Skeletal muscle satellite cell (primary cell): Measurements from ENCODE around the gene NLRP8.
"Not testable (repeated sequence)": the region's sequence is repeated elsewhere in the genome, so short reads cannot be mapped to it uniquely, and the experiment has no call there.

Experiments
- H3K27me3 ChIP-seq: 2 replicates; pipeline ENCODE4 v1.7.0; 2013; ENCODE audit warnings: low read length; ENCODE audit not compliant: control insufficient read depth, insufficient read depth
- H3K36me3 ChIP-seq: 2 replicates; pipeline ENCODE4 v1.7.0; 2013; ENCODE audit warnings: mild to moderate bottlenecking, control low read depth, low read length; ENCODE audit not compliant: insufficient read depth
- H3K4me1 ChIP-seq: 2 replicates; pipeline ENCODE4 v1.7.0; 2013; ENCODE audit warnings: low read length; ENCODE audit not compliant: control insufficient read depth, insufficient read depth
- H3K4me2 ChIP-seq: 2 replicates; pipeline ENCODE4 v1.7.0; 2013; ENCODE audit warnings: mild to moderate bottlenecking, low read length
- H3K4me3 ChIP-seq: 2 replicates; pipeline ENCODE4 v1.7.0; 2013; ENCODE audit warnings: low read length
- H3K9ac ChIP-seq: 2 replicates; pipeline ENCODE4 v1.7.0; 2013; ENCODE audit warnings: mild to moderate bottlenecking, low read depth, low read length, moderate library complexity
- H3K9me3 ChIP-seq: replicated peaks from 2 replicates; pipeline ENCODE4 v1.7.0; 2013; ENCODE audit warnings: mild to moderate bottlenecking, control low read depth, low read length

Gene NLRP8

DNA sequence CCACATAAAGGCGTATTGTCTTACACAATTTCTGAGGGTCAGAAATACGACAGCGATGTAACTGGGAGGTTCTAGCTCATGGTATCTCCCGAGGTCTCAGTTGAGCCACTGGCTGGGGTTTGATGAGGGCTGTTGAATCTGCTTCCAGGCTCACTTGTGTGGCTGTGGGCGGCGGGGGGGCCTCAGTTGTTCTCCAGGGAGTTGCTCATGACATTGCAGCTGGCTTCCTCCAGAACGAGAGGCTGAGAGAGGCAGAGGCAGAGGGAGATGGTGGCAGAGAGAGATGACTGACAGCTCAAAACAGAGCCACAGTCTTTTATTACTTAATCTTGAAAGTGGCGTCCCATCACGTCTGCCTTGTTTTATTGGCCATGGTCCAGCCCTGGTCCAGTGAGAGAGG lies 32.8 kb downstream of the NLRP8 start:
- no peak overlapping the region for H3K4me2 ChIP-seq
- H3K4me3 ChIP-seq = no peak overlapping the region
- peaks cover 7% of the 10 kb centered on the region for H3K9me3 ChIP-seq
- no peaks in the 10 kb centered on the region for H3K27me3 ChIP-seq
- no peak overlapping the region for H3K9ac ChIP-seq
- no peaks in the 10 kb centered on the region for H3K36me3 ChIP-seq
- H3K4me1 ChIP-seq = no peaks in the 10 kb centered on the region

DNA sequence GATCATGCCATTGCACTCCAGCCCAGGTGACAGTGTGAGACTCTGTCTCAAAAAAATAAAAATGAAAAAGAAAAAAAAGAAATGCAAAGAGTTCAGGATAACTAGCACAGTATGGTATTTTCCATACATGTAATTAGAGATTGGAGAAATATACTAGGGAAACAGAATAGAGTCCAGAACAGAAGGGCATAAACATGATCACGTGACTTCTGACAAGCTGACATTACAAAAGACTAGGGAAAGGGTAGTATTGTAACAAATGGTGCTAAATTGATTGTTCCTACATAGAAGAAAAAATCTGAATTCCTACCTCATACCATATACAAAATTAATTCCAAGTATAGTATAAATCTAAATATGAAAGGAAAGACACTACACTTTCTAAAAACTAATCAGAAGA lies 37.6 kb downstream of the NLRP8 start:
- no peaks in the 10 kb centered on the region for H3K36me3 ChIP-seq
- no peaks in the 10 kb centered on the region for H3K4me1 ChIP-seq
- no peaks in the 10 kb centered on the region for H3K27me3 ChIP-seq
- H3K4me2 ChIP-seq = no peak overlapping the region
- H3K9ac ChIP-seq = no peak overlapping the region
- no peak overlapping the region for H3K4me3 ChIP-seq
- peaks cover 10% of the 10 kb centered on the region for H3K9me3 ChIP-seq

DNA sequence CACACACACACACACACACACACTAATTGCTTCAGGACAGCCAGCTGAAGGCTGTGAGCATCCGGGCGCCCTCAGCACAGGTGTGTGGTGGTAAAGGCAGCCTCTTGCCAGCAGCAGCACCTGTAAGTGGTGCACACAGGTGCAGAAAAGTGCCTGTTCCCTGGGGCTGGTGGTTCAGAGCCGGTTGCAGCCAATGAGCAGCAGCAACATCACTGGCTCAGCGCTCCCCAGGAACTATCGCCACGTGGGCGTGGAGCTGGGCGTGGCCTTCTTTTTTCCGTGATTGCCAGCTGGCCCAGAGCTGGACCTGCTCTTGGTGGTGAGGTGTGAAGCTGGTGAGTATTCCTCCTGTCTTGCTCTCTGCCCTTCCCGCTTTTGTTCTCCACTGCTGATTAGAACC lies 38.9 kb downstream of the NLRP8 start, which contains the start of gene NLRP5:
Gene NLRP5 (plus strand): TSS at position 289 of the 400 bp plus-strand sequence.
- Histone ChIP-seq H3K4me1 (no peaks in the 10 kb centered on the region), H3K36me3 (no peaks in the 10 kb centered on the region), H3K4me2 (no peak within 1 kb of the TSS), H3K9me3 (peaks cover 2% of the 10 kb centered on the region), H3K9ac (no peak within 1 kb of the TSS), H3K4me3 (no peak within 1 kb of the TSS), H3K27me3 (no peaks in the 10 kb centered on the region)

DNA sequence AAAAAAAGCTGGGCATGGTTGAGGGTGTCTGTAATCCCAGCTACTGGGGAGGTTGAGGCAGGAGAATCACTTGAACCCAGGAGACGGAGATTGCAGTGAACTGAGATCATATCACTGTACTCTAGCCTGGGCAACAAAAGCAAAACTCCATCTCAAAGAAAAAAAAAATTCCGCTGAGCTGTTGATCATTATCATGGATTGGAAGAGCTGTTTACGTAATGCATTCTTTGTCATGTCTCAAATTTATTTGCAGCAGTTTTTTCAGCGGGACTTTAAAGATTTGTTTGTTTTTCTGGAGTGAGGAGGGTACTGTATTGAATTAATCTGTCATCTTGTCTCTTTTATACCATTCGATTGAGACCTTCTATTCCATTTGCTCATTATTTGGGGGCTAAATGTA lies 43.2 kb downstream of the NLRP8 start:
- no peaks in the 10 kb centered on the region for H3K36me3 ChIP-seq
- H3K4me3 ChIP-seq = no peak overlapping the region
- H3K9me3 ChIP-seq = peaks cover 2% of the 10 kb centered on the region
- no peaks in the 10 kb centered on the region for H3K27me3 ChIP-seq
- H3K4me1 ChIP-seq = no peaks in the 10 kb centered on the region
- H3K9ac ChIP-seq = no peak overlapping the region
- H3K4me2 ChIP-seq = no peak overlapping the region

DNA sequence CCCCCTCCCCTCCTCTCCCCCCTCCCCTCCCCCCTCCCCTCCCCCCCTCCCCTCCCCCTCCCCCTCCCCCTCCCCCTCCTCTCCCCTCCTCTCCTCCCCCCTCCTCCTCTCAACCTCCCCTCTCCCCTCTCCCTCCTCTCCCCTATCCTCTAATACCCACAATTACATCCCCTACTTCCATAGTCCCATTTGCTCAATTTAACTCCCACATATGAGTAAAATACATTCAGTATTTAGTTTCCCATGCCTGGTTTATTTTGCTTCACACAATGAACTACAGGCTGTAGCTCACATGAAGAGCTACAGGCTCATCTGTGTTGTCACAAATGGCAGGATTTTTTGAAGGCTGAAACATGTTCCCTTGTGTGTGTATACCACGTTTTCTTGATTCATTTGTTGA lies 45.9 kb downstream of the NLRP8 start:
- H3K27me3 ChIP-seq = no peaks in the 10 kb centered on the region
- no peak overlapping the region for H3K4me3 ChIP-seq
- no peaks in the 10 kb centered on the region for H3K4me1 ChIP-seq
- H3K4me2 ChIP-seq = no peak overlapping the region
- H3K36me3 ChIP-seq = no peaks in the 10 kb centered on the region
- H3K9ac ChIP-seq = no peak overlapping the region
- no peaks in the 10 kb centered on the region for H3K9me3 ChIP-seq

DNA sequence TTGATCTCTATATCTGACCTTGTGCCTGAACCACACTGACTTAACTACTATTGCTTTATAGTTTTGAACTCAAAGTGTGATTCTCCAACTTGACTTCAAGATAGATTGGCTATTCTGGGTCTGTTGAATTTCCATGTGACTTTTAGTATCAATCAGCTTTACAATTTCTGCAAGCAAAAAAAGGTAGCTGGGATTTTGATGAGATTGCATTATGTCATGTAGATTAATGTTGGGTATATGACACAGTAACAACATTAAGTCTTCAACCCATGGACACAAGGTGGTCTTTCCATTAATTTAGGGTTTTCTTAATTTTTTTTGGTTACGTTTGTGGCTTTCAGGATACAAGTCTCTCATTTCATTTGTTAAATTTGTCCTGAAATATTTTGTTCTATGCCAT lies 67.1 kb downstream of the NLRP8 start:
- Histone ChIP-seq H3K9ac (no peak overlapping the region), H3K4me1 (no peaks in the 10 kb centered on the region), H3K4me3 (no peak overlapping the region), H3K27me3 (no peaks in the 10 kb centered on the region), H3K9me3 (peaks cover 5% of the 10 kb centered on the region), H3K36me3 (no peaks in the 10 kb centered on the region), H3K4me2 (no peak overlapping the region)

DNA sequence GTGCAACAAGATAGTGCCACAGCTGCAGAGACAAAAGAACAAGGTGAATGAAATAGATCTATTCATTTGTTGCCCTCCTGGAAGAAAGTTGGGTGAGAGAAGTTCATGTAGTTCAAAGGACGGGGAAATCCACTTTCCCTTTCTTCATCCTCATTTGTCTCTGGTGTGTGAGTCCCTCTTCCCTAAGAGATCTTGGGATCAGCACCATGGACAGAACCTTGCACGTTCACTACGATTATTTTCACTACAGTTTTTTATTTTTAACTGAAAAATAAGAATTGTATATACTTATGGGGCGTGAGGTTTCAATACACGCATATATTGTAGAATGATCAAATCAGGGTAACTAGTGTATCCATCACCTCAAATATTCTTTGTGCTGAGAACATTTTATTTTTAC lies 68.1 kb downstream of the NLRP8 start:
- H3K4me2 ChIP-seq = no peak overlapping the region
- H3K9me3 ChIP-seq = no peaks in the 10 kb centered on the region
- no peak overlapping the region for H3K9ac ChIP-seq
- no peaks in the 10 kb centered on the region for H3K4me1 ChIP-seq
- no peak overlapping the region for H3K4me3 ChIP-seq
- no peaks in the 10 kb centered on the region for H3K27me3 ChIP-seq
- H3K36me3 ChIP-seq = no peaks in the 10 kb centered on the region

DNA sequence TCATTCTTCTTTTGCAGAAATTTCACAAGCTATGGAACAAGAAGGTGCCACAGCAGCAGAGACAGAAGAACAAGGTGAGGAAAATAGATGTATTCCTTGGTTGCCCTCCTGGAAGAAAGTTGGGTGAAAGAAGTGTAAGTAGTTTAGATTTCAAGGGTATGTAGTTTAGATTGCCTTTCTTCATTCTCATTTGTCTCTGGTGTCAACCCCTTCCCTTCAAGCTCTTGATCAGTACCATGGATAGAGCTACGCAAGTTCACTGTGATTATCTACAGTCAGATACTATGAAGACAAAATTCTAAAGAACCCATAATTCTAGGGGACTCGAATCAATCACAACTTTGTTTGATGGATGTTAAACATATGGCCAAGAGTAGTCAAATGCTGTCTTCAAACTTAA lies 71.7 kb downstream of the NLRP8 start:
- not testable (repeated sequence) for H3K4me3 ChIP-seq, H3K4me1 ChIP-seq, H3K9ac ChIP-seq, H3K27me3 ChIP-seq, H3K9me3 ChIP-seq, H3K36me3 ChIP-seq, H3K4me2 ChIP-seq

DNA sequence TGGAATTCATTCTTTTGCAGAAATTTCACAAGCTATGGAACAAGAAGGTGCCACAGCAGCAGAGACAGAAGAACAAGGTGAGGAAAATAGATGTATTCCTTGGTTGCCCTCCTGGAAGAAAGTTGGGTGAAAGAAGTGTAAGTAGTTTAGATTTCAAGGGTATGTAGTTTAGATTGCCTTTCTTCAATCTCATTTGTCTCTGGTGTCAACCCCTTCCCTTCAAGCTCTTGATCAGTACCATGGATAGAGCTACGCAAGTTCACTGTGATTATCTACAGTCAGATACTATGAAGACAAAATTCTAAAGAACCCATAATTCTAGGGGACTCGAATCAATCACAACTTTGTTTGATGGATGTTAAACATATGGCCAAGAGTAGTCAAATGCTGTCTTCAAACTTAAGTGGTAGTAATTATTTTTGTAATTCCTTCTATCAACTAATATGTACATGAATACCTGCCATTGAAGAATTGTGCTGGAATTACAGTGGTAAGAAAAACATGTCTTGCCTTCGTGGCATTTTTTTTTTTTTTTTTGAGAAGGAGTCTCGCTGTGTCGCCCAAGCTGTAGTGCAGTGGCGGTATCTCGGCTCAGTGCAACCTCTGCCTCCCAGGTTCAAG lies 72.8 kb downstream of the NLRP8 start:
- H3K4me3 ChIP-seq, H3K27me3 ChIP-seq, H3K9ac ChIP-seq, H3K4me2 ChIP-seq, H3K9me3 ChIP-seq, H3K36me3 ChIP-seq, H3K4me1 ChIP-seq: not testable (repeated sequence)

DNA sequence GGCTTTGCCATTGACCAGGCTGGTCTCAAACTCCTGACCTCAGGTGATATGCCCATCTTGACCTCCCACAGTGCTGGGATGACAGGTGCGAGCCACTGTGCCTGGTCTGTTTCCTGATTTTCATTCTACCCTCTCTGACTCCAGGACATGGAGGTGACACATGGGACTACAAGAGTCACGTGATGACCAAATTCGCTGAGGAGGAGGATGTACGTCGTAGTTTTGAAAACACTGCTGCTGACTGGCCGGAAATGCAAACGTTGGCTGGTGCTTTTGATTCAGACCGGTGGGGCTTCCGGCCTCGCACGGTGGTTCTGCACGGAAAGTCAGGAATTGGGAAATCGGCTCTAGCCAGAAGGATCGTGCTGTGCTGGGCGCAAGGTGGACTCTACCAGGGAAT lies 79.1 kb downstream of the NLRP8 start:
- Histone ChIP-seq H3K4me1 (no peaks in the 10 kb centered on the region), H3K36me3 (no peaks in the 10 kb centered on the region), H3K4me3 (no peak overlapping the region), H3K9me3 (peaks cover 5% of the 10 kb centered on the region), H3K27me3 (no peaks in the 10 kb centered on the region), H3K4me2 (no peak overlapping the region), H3K9ac (no peak overlapping the region)
